A549 (cell line): ENCODE data around the gene TRABD. TPM values are rescaled to one million over a fixed set of nuclear protein-coding genes. Genes with fewer than 3 reads are reported as not detected.

Experiments
- ATAC-seq, 2 experiments: fragments of 200-7000 bp in 1 of 2; fragments of >200 bp in 1 of 2; cut with Nextera tagmentation in 1 of 2; cut with Tn5 transposase in 1 of 2; 3 replicates each; pipeline versions ENCODE4 v1.8.0 to v1.9.1; 2018 to 2020; ENCODE audit warnings: mild to moderate bottlenecking in 1 of 2, moderate library complexity in 1 of 2
- CTCF ChIA-PET: fragments of 300-600 bp; sonication (Branson Sonifier 250); formaldehyde crosslinking; extraction: SDS; loops from one replicate; lab custom pipeline; 2021; ENCODE audit warnings: antibody characterized with exemption, inconsistent platforms; lab: Yijun Ruan, JAX
- POLR2A ChIA-PET: fragments of 350-600 bp; formaldehyde crosslinking; extraction: SDS; loops from one replicate; lab custom pipeline; 2021; ENCODE audit warnings: antibody characterized with exemption, inconsistent platforms; lab: Yijun Ruan, JAX
- DNase-seq, 2 experiments: peaks; one replicate each; pipeline versions ENCODE4 v3.0.0 to v3.0.0-alpha.2; 2011 to 2016; ENCODE audit warnings: low read depth in 1 of 2, low spot score in 1 of 2
- FAIRE-seq: peaks from 2 replicates; lab custom pipeline; 2011; peaks lifted over from hg19 to GRCh38; lab: Jason Lieb, UNC
- H3K27ac ChIP-seq, 2 experiments: fragments of >200 bp; sonication (Bioruptor Twin); formaldehyde crosslinking; 3 replicates each; pipeline ENCODE4 v1.5.1; 2016 to 2017
- H3K4me1 ChIP-seq: fragments of >200 bp; sonication (Bioruptor Twin); formaldehyde crosslinking; 3 replicates; pipeline ENCODE4 v1.6.1; 2016
- H3K4me2 ChIP-seq: fragments of >200 bp; sonication (Bioruptor Twin); formaldehyde crosslinking; 3 replicates; pipeline ENCODE4 v1.6.1; 2016
- H3K4me3 ChIP-seq: fragments of >200 bp; sonication (Bioruptor Twin); formaldehyde crosslinking; 3 replicates; pipeline ENCODE4 v1.5.1; 2016
- H3K9me3 ChIP-seq: fragments of >200 bp; sonication (Bioruptor Twin); formaldehyde crosslinking; 3 replicates; pipeline ENCODE4 v1.6.1; 2016
- CBX2 ChIP-seq: fragments of 200-600 bp; sonication (generic); IDR thresholded peaks from 2 replicates; pipeline ENCODE4 v1.6.1; 2016; ENCODE audit warnings: low read depth, mild to moderate bottlenecking, borderline replicate concordance
- EP300 ChIP-seq, 2 experiments: fragments of >200 bp; sonication (Bioruptor Twin); formaldehyde crosslinking; IDR thresholded peaks; 2 replicates in 1 of 2; 3 replicates in 1 of 2; pipeline ENCODE4 v1.6.1; 2016 to 2017
- ESRRA ChIP-seq: fragments of 150-350 bp; IDR thresholded peaks from 2 replicates; pipeline ENCODE4 v1.6.1; 2014; ENCODE audit warnings: mild to moderate bottlenecking, low read length, borderline replicate concordance
- FOSB ChIP-seq: fragments of 250-450 bp; sonication (Bioruptor Pico); IDR thresholded peaks from 2 replicates; pipeline ENCODE4 v1.5.0; 2020; ENCODE audit warnings: mild to moderate bottlenecking, moderate library complexity
- GATA3 ChIP-seq: IDR thresholded peaks from 2 replicates; pipeline ENCODE4 v1.6.1; 2012; ENCODE audit warnings: borderline replicate concordance
- HEYL ChIP-seq: fragments of 250-450 bp; sonication (Bioruptor Pico); IDR thresholded peaks from 2 replicates; pipeline ENCODE4 v1.8.0; 2021; ENCODE audit warnings: mild to moderate bottlenecking, moderate library complexity
- HOXA7 ChIP-seq: fragments of 250-450 bp; sonication (Bioruptor Pico); IDR thresholded peaks from 2 replicates; pipeline ENCODE4 v1.5.0; 2020; ENCODE audit warnings: mild to moderate bottlenecking, moderate library complexity
- HOXB5 ChIP-seq: fragments of 250-450 bp; sonication (Bioruptor Pico); IDR thresholded peaks from 2 replicates; pipeline ENCODE4 v1.5.0; 2020; ENCODE audit warnings: mild to moderate bottlenecking, moderate library complexity
- JUN ChIP-seq, 2 experiments: fragments of >200 bp; sonication (Bioruptor Twin); formaldehyde crosslinking; IDR thresholded peaks; 2 replicates in 1 of 2; 3 replicates in 1 of 2; pipeline ENCODE4 v1.6.1; 2016 to 2017
- KDM5A ChIP-seq: fragments of 200-600 bp; sonication (generic); IDR thresholded peaks from 2 replicates; pipeline ENCODE4 v1.6.1; 2016; ENCODE audit warnings: antibody characterized with exemption, mild to moderate bottlenecking
- NPAS2 ChIP-seq: fragments of 250-450 bp; sonication (Bioruptor Pico); IDR thresholded peaks from 2 replicates; pipeline ENCODE4 v1.8.0; 2022; ENCODE audit warnings: mild to moderate bottlenecking, moderate library complexity, borderline replicate concordance
- PHF8 ChIP-seq: fragments of 200-600 bp; sonication (generic); IDR thresholded peaks from 2 replicates; pipeline ENCODE4 v1.6.1; 2016; ENCODE audit warnings: low read depth, mild to moderate bottlenecking, antibody characterized with exemption, moderate library complexity, borderline replicate concordance
- POLR2A ChIP-seq: IDR thresholded peaks from 2 replicates; pipeline ENCODE4 v1.6.1; 2012; ENCODE audit warnings: mild to moderate bottlenecking, low read length
- POLR2AphosphoS2 ChIP-seq: conservative IDR thresholded peaks from 2 replicates; pipeline ENCODE4 v1.6.1; 2012; ENCODE audit warnings: low read length, improper control_type of control experiment, inconsistent platforms
- RAD21 ChIP-seq, 2 experiments: fragments of >200 bp in 1 of 2; sonication (Bioruptor Twin) in 1 of 2; formaldehyde crosslinking in 1 of 2; IDR thresholded peaks in 1 of 2; conservative IDR thresholded peaks in 1 of 2; 2 replicates in 1 of 2; 3 replicates in 1 of 2; pipeline ENCODE4 v1.6.1; 2012 to 2018; ENCODE audit warnings: inconsistent platforms in 1 of 2
- RARB ChIP-seq: fragments of 250-450 bp; sonication (Bioruptor Pico); IDR thresholded peaks from 2 replicates; pipeline ENCODE4 v1.8.0; 2021; ENCODE audit warnings: mild to moderate bottlenecking, moderate library complexity
- RCOR1 ChIP-seq: fragments of 150-350 bp; IDR thresholded peaks from 2 replicates; pipeline ENCODE4 v1.6.1; 2014; ENCODE audit warnings: antibody characterized with exemption, low read length, low read depth
- SMC3 ChIP-seq: fragments of >200 bp; sonication (Bioruptor Twin); formaldehyde crosslinking; IDR thresholded peaks from 3 replicates; pipeline ENCODE4 v1.6.1; 2018; ENCODE audit warnings: inconsistent platforms
- TP53 ChIP-seq: fragments of 250-450 bp; sonication (Bioruptor Pico); IDR thresholded peaks from 2 replicates; pipeline ENCODE4 v1.5.0; 2021; ENCODE audit warnings: mild to moderate bottlenecking, moderate library complexity
- ZC3H11A ChIP-seq: fragments of 450-650 bp; IDR thresholded peaks from 2 replicates; pipeline ENCODE4 v1.6.1; 2014; ENCODE audit warnings: antibody characterized with exemption, mild to moderate bottlenecking
- ZFP36 ChIP-seq: fragments of 450-650 bp; IDR thresholded peaks from 2 replicates; pipeline ENCODE4 v1.6.1; 2014; ENCODE audit warnings: borderline replicate concordance; ENCODE audit not compliant: partially characterized antibody
- WGBS: methylation state at CpG from one replicate; pipeline ENCODE4 v1.1.6; 2017; ENCODE audit errors: missing lambda C conversion rate; 5-methylcytosine and 5-hydroxymethylcytosine counted together
- polyA plus RNA-seq, 4 experiments: library from polyadenylated mRNA; depleted of rRNA in 3 of 4; stranded (reverse); fragments of >200 nt; fragmentation: RNase III in 1 of 4; extraction: RNeasy Plus Mini Kit Qiagen cat#74134 plus additional on column Dnase treatment in 1 of 4; gene quantifications; 2 replicates in 3 of 4; 3 replicates in 1 of 4; pipeline ENCODE4 v1.2.3, GENCODE V29; 2011 to 2017
- TF ChIP-seq, protein P1 (sequence below): IDR thresholded peaks from 2 replicates; pipeline ENCODE4 v1.6.1; 2012
- TF ChIP-seq, protein P2 (sequence below): fragments of >200 bp; sonication (Bioruptor Twin); formaldehyde crosslinking; IDR thresholded peaks from 2 replicates; pipeline ENCODE4 v1.6.1; 2016
- TF ChIP-seq, protein P3 (sequence below): fragments of >200 bp; sonication (Bioruptor Twin); formaldehyde crosslinking; IDR thresholded peaks from 3 replicates; pipeline ENCODE4 v1.5.1; 2016
- TF ChIP-seq, protein P4 (sequence below): IDR thresholded peaks from 2 replicates; pipeline ENCODE4 v1.6.1; 2012

Gene TRABD
- polyA plus RNA-seq, 2 of the 4 experiments (the other 2 are of a cell fraction) = 14.8 to 30.4 TPM

DNA sequence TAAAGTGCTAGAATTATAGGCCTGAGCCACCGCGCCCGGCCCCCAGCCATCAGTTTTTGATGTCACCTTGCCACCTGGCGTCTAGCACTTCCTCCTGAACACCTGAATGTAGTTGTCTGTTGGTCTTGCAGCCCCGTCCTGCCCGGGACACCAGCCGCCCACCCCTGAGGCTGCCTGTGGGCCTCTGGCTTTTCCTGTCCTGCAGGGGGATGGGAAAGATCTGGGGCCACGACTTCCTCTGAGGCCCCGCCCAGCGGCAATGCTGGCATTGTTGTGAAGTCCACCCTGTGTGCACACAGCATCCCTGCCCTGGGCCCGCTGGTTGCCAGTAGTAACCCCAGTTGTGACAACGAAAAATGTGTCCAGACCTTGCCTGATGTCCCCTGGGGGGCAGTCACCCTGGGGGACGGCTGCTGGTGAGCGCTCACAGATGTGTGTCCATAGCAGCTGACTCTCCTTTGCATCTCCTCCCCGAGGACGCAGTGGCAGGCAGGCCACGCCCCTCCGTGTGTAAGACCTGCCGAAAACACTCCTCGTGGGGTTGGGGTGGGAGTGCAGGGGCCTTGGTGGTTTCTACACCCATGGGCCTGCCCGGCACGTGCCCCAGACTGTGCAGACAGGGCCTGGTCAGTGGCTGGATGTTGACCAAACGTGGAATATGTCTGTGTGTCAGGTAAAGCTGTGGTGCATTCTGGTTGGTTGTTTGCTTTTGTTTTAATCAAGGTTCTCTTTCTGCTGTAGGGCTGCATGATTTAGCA is 21.8 kb downstream of the TRABD start:
- no peaks in the 10 kb centered on the region for H3K4me1 ChIP-seq
- FAIRE-seq (no peak), ATAC-seq (no peak), DNase-seq (no peak)
- H3K4me3 ChIP-seq = no peak overlapping the region
- 92% methylated on average over 7 of the region's 23 CpGs for WGBS
- TF ChIP-seq POLR2A (no peak), CBX2 (no peak), GATA3 (no peak), JUN (IDR thresholded peaks at IDR 0.05) (no peak), PHF8 (no peak)
- peaks cover 10% of the 10 kb centered on the region; the same call in 2 of the 3 replicates for H3K9me3 ChIP-seq
- no peak overlapping the region for H3K4me2 ChIP-seq
- ChIA-PET POLR2A (no interaction called here), CTCF (interaction anchor here (0.6 to 4.6 kb wide), 5 partner anchors 17 to 60 kb away, joined by 3 to 32 read pairs (median 4); no protein-coding TSS in a partner anchor)
- no peak overlapping the region for H3K27ac ChIP-seq

DNA sequence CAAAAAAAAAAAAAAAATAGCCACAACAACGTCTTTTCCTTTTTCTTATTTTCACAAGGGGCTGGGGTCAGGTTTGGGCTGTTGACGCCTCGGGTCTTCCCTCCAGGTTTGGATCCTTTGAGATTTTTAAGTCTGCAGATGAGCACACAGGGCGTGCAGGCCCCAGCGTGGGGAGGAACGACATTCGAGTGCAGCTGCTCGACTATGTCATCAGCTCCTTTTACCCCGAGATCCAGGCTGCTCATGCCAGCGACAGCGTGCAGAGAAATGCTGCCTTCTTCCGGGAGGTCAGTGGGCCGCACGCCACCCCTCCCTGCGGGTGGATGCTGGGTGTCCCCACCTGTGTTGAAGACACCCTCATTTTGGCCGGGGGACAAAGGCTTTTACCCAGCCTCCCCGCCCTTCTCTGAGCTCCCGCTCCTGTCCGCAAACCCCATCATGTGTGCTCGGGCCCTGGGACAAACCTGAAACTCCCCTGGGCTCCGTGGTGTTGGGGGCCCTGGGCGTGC is 22.8 kb downstream of the TRABD start:
- ChIA-PET CTCF (interaction anchor here (0.8 to 4.6 kb wide), 5 partner anchors 19 to 65 kb away, joined by 3 to 32 read pairs (median 4); no protein-coding TSS in a partner anchor), POLR2A (interaction anchor here (0.7 kb wide), 1 partner anchor 59 kb away, joined by 5 read pairs; no protein-coding TSS in a partner anchor)
- FAIRE-seq (no peak), ATAC-seq (no peak), DNase-seq (no peak)
- Histone ChIP-seq H3K4me3 (no peak overlapping the region), H3K9me3 (peaks cover under 1% of the 10 kb centered on the region; the same call in 1 of the 3 replicates), H3K4me1 (no peaks in the 10 kb centered on the region), H3K4me2 (no peak overlapping the region), H3K27ac (no peak overlapping the region)
- TF ChIP-seq, protein P1, sequence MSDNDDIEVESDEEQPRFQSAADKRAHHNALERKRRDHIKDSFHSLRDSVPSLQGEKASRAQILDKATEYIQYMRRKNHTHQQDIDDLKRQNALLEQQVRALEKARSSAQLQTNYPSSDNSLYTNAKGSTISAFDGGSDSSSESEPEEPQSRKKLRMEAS = no peak
- TF ChIP-seq RARB (CRISPR knock-in tag) (no peak), POLR2AphosphoS2 (no peak)
- WGBS = 90% methylated on average over 16 of the region's 22 CpGs

DNA sequence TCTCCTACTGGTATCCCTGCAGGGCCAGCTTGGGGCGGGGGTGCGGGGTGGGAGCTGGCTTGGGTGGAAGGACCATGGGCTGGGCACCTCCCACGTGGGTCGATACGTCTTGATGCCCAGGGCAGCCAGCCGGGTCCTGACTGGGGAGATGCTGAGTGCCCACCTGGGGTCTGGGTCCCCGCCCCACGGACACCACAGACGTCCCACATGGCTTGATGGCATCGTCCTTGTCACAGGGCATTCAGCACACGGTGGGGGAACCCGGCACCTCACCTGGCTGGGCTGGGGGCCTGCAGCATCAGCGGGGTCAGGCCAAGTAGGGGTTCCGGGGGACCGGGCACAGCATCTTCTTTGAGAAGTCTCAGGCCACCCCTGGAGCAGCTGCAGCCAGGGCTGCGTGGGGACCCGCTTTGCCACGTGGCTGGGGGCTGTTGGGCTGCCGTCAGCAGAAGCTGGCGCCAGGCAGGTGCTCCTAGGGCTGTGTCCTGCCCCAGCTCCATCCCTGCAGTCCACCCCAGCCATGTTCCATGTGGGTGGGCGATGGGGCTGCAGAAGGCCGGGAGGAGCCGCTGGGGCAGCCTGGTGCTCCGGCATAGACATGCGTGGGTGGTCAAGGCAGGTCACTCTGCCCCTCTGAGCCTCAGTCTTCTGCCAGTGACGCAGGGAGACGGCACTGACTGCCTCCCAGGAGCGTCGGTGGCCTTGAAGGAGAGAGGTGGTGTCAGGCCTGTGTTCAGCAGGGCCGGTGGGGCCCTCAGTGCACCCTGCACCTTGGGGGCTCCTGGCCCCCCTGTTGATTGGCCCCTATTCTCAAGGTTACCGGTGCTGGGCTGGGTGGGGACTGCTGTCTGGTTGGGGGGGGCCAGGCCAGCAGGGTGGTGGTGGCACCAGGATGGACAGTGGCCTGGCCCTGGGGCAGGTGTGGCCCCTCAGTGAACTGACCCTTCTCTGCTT is 23.5 kb downstream of the TRABD start:
- ChIA-PET POLR2A (interaction anchor here (0.7 kb wide), 1 partner anchor 60 kb away, joined by 5 read pairs; no protein-coding TSS in a partner anchor), CTCF (interaction anchor here (0.8 to 4.6 kb wide), 5 partner anchors 18 to 66 kb away, joined by 3 to 32 read pairs (median 4); no protein-coding TSS in a partner anchor)
- Histone ChIP-seq H3K4me2 (no peak overlapping the region), H3K9me3 (no peaks in the 10 kb centered on the region), H3K27ac (no peak overlapping the region), H3K4me1 (no peaks in the 10 kb centered on the region), H3K4me3 (no peak overlapping the region)
- ATAC-seq (peak; percentile 6 to 42; a peak in 5 of 6 replicates), FAIRE-seq (no peak), DNase-seq (no peak)
- 64% methylated on average over 10 of the region's 31 CpGs for WGBS
- TF ChIP-seq KDM5A (no peak), HOXA7 (CRISPR knock-in tag) (no peak), HOXB5 (CRISPR knock-in tag) (no peak), CBX2 (no peak), HEYL (no peak), ESRRA (no peak), EP300 (IDR thresholded peaks at IDR 0.05) (no peak), NPAS2 (CRISPR knock-in tag) (no peak)

DNA sequence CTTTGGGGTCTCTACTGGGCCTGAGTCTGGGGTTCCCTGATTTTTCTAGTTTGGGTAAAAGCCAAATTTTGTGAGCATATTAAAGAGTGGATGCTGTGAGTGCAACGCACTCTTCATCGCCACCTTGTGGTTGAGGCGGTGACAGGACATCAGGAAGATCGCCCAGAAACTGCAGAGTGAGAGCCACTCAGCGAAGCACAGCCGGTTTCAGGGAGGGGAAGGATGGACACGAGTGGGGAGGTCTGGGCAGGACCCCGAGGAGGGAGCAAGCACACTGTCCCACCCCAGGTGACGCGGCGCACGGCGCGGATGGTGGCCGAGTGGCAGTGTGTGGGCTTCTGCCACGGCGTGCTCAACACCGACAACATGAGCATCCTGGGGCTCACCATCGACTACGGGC is 24.2 kb downstream of the TRABD start:
- Histone ChIP-seq H3K27ac (no peak overlapping the region), H3K4me1 (no peaks in the 10 kb centered on the region), H3K4me3 (no peak overlapping the region), H3K4me2 (no peak overlapping the region), H3K9me3 (no peaks in the 10 kb centered on the region)
- CTCF ChIA-PET = interaction anchor here (1.0 to 3.2 kb wide), 3 partner anchors 11 to 61 kb away, joined by 3 to 18 read pairs (median 3); no protein-coding TSS in a partner anchor
- FAIRE-seq (no peak), ATAC-seq (peak; percentile 77 to 78), DNase-seq (peak; percentile 52 to 58)
- TF ChIP-seq RAD21 (conservative IDR thresholded peaks at IDR 0.05 in 1 of 2, IDR thresholded peaks at IDR 0.05 in 1 of 2) = peak; percentile 54 to 56
- TF ChIP-seq, protein P2, sequence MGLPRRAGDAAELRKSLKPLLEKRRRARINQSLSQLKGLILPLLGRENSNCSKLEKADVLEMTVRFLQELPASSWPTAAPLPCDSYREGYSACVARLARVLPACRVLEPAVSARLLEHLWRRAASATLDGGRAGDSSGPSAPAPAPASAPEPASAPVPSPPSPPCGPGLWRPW = no peak
- peak; percentile 63; the same call in 2 of the 3 replicates for TF ChIP-seq SMC3
- no peak for TF ChIP-seq FOSB (CRISPR knock-in tag)
- no peak for TF ChIP-seq RCOR1
- TF ChIP-seq TP53 (CRISPR knock-in tag) = no peak
- no peak for TF ChIP-seq ZC3H11A
- TF ChIP-seq, protein P3, sequence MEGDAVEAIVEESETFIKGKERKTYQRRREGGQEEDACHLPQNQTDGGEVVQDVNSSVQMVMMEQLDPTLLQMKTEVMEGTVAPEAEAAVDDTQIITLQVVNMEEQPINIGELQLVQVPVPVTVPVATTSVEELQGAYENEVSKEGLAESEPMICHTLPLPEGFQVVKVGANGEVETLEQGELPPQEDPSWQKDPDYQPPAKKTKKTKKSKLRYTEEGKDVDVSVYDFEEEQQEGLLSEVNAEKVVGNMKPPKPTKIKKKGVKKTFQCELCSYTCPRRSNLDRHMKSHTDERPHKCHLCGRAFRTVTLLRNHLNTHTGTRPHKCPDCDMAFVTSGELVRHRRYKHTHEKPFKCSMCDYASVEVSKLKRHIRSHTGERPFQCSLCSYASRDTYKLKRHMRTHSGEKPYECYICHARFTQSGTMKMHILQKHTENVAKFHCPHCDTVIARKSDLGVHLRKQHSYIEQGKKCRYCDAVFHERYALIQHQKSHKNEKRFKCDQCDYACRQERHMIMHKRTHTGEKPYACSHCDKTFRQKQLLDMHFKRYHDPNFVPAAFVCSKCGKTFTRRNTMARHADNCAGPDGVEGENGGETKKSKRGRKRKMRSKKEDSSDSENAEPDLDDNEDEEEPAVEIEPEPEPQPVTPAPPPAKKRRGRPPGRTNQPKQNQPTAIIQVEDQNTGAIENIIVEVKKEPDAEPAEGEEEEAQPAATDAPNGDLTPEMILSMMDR = peak; percentile 66
- TF ChIP-seq PHF8 = no peak
- no peak for TF ChIP-seq ZFP36
- TF ChIP-seq, protein P4, sequence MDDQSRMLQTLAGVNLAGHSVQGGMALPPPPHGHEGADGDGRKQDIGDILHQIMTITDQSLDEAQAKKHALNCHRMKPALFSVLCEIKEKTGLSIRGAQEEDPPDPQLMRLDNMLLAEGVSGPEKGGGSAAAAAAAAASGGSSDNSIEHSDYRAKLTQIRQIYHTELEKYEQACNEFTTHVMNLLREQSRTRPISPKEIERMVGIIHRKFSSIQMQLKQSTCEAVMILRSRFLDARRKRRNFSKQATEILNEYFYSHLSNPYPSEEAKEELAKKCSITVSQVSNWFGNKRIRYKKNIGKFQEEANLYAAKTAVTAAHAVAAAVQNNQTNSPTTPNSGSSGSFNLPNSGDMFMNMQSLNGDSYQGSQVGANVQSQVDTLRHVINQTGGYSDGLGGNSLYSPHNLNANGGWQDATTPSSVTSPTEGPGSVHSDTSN = no peak
- WGBS = 58% methylated on average over 20 of the region's 20 CpGs
- POLR2A ChIA-PET = no interaction called here
